GM23338 (cell line): Measurements from ENCODE around the gene TNFRSF12A. TPM values are rescaled to one million over a fixed set of nuclear protein-coding genes. Genes with fewer than 3 reads are reported as not detected.
A peak's percentile ranks its signal among the peaks of the same experiment; 100 is the strongest.

Source experiments
- ATAC-seq: fragments of 200-7000 bp; cut with Tn5 transposase; 3 replicates; pipeline ENCODE4 v1.9.1; 2020
- DNase-seq: peaks from one replicate; pipeline ENCODE4 v3.0.0-alpha.2; 2015; ENCODE audit warnings: low spot score
- H2AFZ ChIP-seq: fragments of 200-600 bp; sonication (generic); 2 replicates; pipeline ENCODE4 v1.8.0; 2016; ENCODE audit warnings: antibody characterized with exemption, mild to moderate bottlenecking, moderate library complexity
- H3F3A ChIP-seq: fragments of 200-600 bp; sonication (generic); replicated peaks from 2 replicates; pipeline ENCODE4 v1.8.0; 2017; ENCODE audit warnings: antibody characterized with exemption, mixed run types, low read depth
- H3K27ac ChIP-seq: fragments of 200-600 bp; sonication (generic); 2 replicates; pipeline ENCODE4 v1.6.1; 2016; ENCODE audit warnings: low read depth
- H3K27me3 ChIP-seq: fragments of 200-600 bp; sonication (generic); 2 replicates; pipeline ENCODE4 v1.8.0; 2016; ENCODE audit warnings: mild to moderate bottlenecking, mixed run types, moderate library complexity; ENCODE audit not compliant: insufficient read depth
- H3K36me3 ChIP-seq: fragments of 200-600 bp; sonication (generic); 2 replicates; pipeline ENCODE4 v1.8.0; 2016; ENCODE audit warnings: mild to moderate bottlenecking; ENCODE audit not compliant: insufficient read depth
- H3K4me1 ChIP-seq: fragments of 200-600 bp; sonication (generic); 2 replicates; pipeline ENCODE4 v1.8.0; 2016; ENCODE audit warnings: mild to moderate bottlenecking, moderate library complexity; ENCODE audit not compliant: insufficient read depth
- H3K4me2 ChIP-seq: fragments of 200-600 bp; sonication (generic); 2 replicates; pipeline ENCODE4 v1.7.1; 2017; ENCODE audit warnings: mixed run types
- H3K4me3 ChIP-seq: fragments of 200-600 bp; sonication (generic); 2 replicates; pipeline ENCODE4 v1.6.1; 2016; ENCODE audit warnings: mixed run types
- H3K79me2 ChIP-seq: fragments of 200-600 bp; sonication (generic); replicated peaks from 2 replicates; pipeline ENCODE4 v1.8.0; 2017; ENCODE audit warnings: mild to moderate bottlenecking; ENCODE audit not compliant: insufficient read depth
- H3K9me2 ChIP-seq: fragments of 200-600 bp; sonication (generic); 2 replicates; pipeline ENCODE4 v1.8.0; 2017; ENCODE audit not compliant: insufficient read depth
- H4K20me1 ChIP-seq: fragments of 200-600 bp; sonication (generic); replicated peaks from 2 replicates; pipeline ENCODE4 v1.8.0; 2017; ENCODE audit warnings: mild to moderate bottlenecking; ENCODE audit not compliant: insufficient read depth
- H3K27ac Mint-ChIP-seq: 2 replicates; pipeline ENCODE4 v1.8.0; 2020; ENCODE audit warnings: inconsistent platforms, mild to moderate bottlenecking, moderate library complexity, mixed read lengths
- H3K27me3 Mint-ChIP-seq: 3 replicates; pipeline ENCODE4 v1.8.0; 2022; ENCODE audit warnings: low read depth, mild to moderate bottlenecking, moderate library complexity, mixed read lengths, inconsistent platforms; ENCODE audit not compliant: insufficient read depth, poor library complexity
- H3K36me3 Mint-ChIP-seq: 3 replicates; pipeline ENCODE4 v1.8.0; 2021; ENCODE audit warnings: low read depth, mild to moderate bottlenecking, inconsistent platforms, moderate library complexity, mixed read lengths
- H3K4me1 Mint-ChIP-seq: 3 replicates; pipeline ENCODE4 v1.8.0; 2020; ENCODE audit warnings: mild to moderate bottlenecking, inconsistent platforms, mixed read lengths
- H3K4me3 Mint-ChIP-seq: 3 replicates; pipeline ENCODE4 v1.8.0; 2021; ENCODE audit warnings: moderate library complexity, mild to moderate bottlenecking, inconsistent platforms, mixed read lengths
- H3K9me3 Mint-ChIP-seq: 3 replicates; pipeline ENCODE4 v1.8.0; 2020; ENCODE audit warnings: moderate library complexity, mild to moderate bottlenecking, inconsistent platforms, mixed read lengths
- CTCF ChIP-seq, 2 experiments: fragments of 200-600 bp in 1 of 2; sonication (generic) in 1 of 2; conservative IDR thresholded peaks; 2 replicates each; pipeline versions ENCODE4 v1.5.1 to v1.6.1; 2016 to 2017; ENCODE audit warnings: antibody characterized with exemption in 2 of 2, low read depth in 2 of 2, mild to moderate bottlenecking in 2 of 2, moderate library complexity in 1 of 2
- ETS1 ChIP-seq: IDR thresholded peaks from 2 replicates; pipeline ENCODE4 v1.6.1; 2016; ENCODE audit warnings: antibody characterized with exemption
- JUNB ChIP-seq: IDR thresholded peaks from one replicate; pipeline ENCODE4 v1.6.1; 2016; ENCODE audit warnings: antibody characterized with exemption; ENCODE audit not compliant: unreplicated experiment
- NANOG ChIP-seq: IDR thresholded peaks from 2 replicates; pipeline ENCODE4 v1.6.1; 2016; ENCODE audit warnings: antibody characterized with exemption, borderline replicate concordance
- POLR2AphosphoS5 ChIP-seq: IDR thresholded peaks from 2 replicates; pipeline ENCODE4 v1.6.1; 2016; ENCODE audit warnings: antibody characterized with exemption, low read depth
- REST ChIP-seq: IDR thresholded peaks from one replicate; pipeline ENCODE4 v1.6.1; 2018; ENCODE audit warnings: antibody characterized with exemption; ENCODE audit not compliant: unreplicated experiment
- ZNF114 ChIP-seq: fragments of 250-450 bp; sonication (Bioruptor Pico); IDR thresholded peaks from 2 replicates; pipeline ENCODE4 v1.5.0; 2020; ENCODE audit warnings: mild to moderate bottlenecking, moderate library complexity
- ZNF462 ChIP-seq: fragments of 250-450 bp; sonication (Bioruptor Pico); IDR thresholded peaks from 2 replicates; pipeline ENCODE4 v1.5.0; 2020; ENCODE audit warnings: mild to moderate bottlenecking, moderate library complexity
- polyA plus RNA-seq: library from polyadenylated mRNA; unstranded; fragments of >200 nt; fragmentation: Nextera tagmentation; extraction: Ambion mirVana; gene quantifications from 2 replicates; pipeline ENCODE4 v1.2.1, GENCODE V29; 2016
- total RNA-seq: library from RNA; depleted of rRNA; stranded (reverse); fragments of >200 nt; shearing (Covaris generic); gene quantifications from 2 replicates; pipeline ENCODE4 v1.2.3, GENCODE V29; 2014

Gene TNFRSF12A
- total and polyA plus RNA-seq, 2 experiments from 2014 or later: 78.0 to 152 TPM

GRCh38 chr16:3013998-3014690 is 6.0 kb upstream of the TNFRSF12A start:
- Mint-ChIP-seq H3K4me3 (peak overlapping the region; percentile 95), H3K27me3 (peaks cover 53% of the 10 kb centered on the region), H3K9me3 (peaks cover 7% of the 10 kb centered on the region; the same call in 2 of the 3 replicates), H3K27ac (no peak overlapping the region; the same call in 1 of the 2 replicates), H3K36me3 (peaks cover 34% of the 10 kb centered on the region), H3K4me1 (peaks cover 57% of the 10 kb centered on the region)
- H3K79me2 ChIP-seq: peaks cover 24% of the 10 kb centered on the region
- H3K4me3 ChIP-seq: peak overlapping the region; percentile 68
- no peaks in the 10 kb centered on the region for H3K9me2 ChIP-seq
- peak; percentile 54 for DNase-seq
- no peaks in the 10 kb centered on the region for H3K36me3 ChIP-seq
- H3K4me1 ChIP-seq: peaks cover 74% of the 10 kb centered on the region
- TF ChIP-seq POLR2AphosphoS5: peak; percentile 54
- TF ChIP-seq ZNF114 (CRISPR knock-in tag): no peak
- TF ChIP-seq NANOG: no peak
- no peak for TF ChIP-seq CTCF (conservative IDR thresholded peaks at IDR 0.05; ENCODE audit: low read depth in 2 of 2)
- ATAC-seq: no peak; the same call in 2 of the 3 replicates
- no peak overlapping the region for H2AFZ ChIP-seq
- H3K27ac ChIP-seq: peak overlapping the region; percentile 45; the same call in 1 of the 2 replicates
- H3K4me2 ChIP-seq: peak overlapping the region; percentile 88
- H4K20me1 ChIP-seq: peaks cover 25% of the 10 kb centered on the region
- H3F3A ChIP-seq: peaks cover 55% of the 10 kb centered on the region
- peaks cover 11% of the 10 kb centered on the region for H3K27me3 ChIP-seq

GRCh38 chr16:3014971-3015370 is 5.2 kb upstream of the TNFRSF12A start:
- H3K4me3 ChIP-seq: 0 out of 2 replicates have a peak overlapping the region, but pooled peaks have one; percentile 26
- DNase-seq (no peak), ATAC-seq (no peak)
- peaks cover 53% of the 10 kb centered on the region for H3F3A ChIP-seq
- Mint-ChIP-seq H3K36me3 (peaks cover 34% of the 10 kb centered on the region), H3K9me3 (peaks cover 7% of the 10 kb centered on the region; the same call in 2 of the 3 replicates), H3K27me3 (peaks cover 52% of the 10 kb centered on the region), H3K4me3 (peak overlapping the region; percentile 95), H3K4me1 (peaks cover 54% of the 10 kb centered on the region), H3K27ac (no peak overlapping the region; the same call in 1 of the 2 replicates)
- H3K27me3 ChIP-seq: peaks cover 11% of the 10 kb centered on the region
- H3K9me2 ChIP-seq: no peaks in the 10 kb centered on the region
- H3K36me3 ChIP-seq: no peaks in the 10 kb centered on the region
- H3K27ac ChIP-seq: no peak overlapping the region
- H3K4me1 ChIP-seq: peaks cover 71% of the 10 kb centered on the region
- peak overlapping the region; percentile 88; the same call in 1 of the 2 replicates for H3K4me2 ChIP-seq
- peaks cover 24% of the 10 kb centered on the region for H3K79me2 ChIP-seq
- no peak overlapping the region for H2AFZ ChIP-seq
- peaks cover 25% of the 10 kb centered on the region for H4K20me1 ChIP-seq
- TF ChIP-seq REST (no peak), ZNF462 (no peak), JUNB (no peak), ETS1 (no peak)
